Fibroblast of lung (primary cell): ENCODE measurements around the gene CREBRF.

ENCODE experiments used
- EZH2 ChIP-seq: IDR thresholded peaks from 2 replicates; pipeline ENCODE4 v1.5.1; 2012; ENCODE audit warnings: low read length, control low read depth, mild to moderate bottlenecking; ENCODE audit errors: missing control alignments
- TF ChIP-seq, protein P1 (sequence below), 2 donors: IDR thresholded peaks in 1 of 2; conservative IDR thresholded peaks in 1 of 2; 1 replicate in 1 of 2; 2 replicates in 1 of 2; pipeline ENCODE4 v1.5.1; 2011 to 2012; ENCODE audit warnings: low read length in 2 of 2, control low read depth in 1 of 2, inconsistent platforms in 1 of 2, low read depth in 1 of 2, mild to moderate bottlenecking in 1 of 2

DNA sequence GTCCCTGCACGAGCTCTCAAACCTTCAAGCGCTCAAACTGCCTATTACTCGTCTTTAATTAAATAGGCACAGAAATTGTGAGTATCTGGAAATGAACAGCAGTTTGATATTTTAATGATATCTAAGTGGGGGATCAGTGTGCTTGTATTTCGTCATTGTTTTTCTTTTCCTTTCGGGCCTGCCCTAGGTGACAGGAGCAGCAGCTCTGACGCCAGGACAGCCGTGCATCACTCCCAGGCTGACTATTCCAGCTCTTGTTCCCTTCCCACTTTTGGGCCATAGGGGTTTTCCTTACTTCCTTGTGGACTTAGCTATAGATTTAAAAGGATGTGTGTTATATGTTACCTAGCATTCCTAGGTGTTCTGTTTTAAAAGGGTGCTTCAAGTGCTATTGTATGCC lies 97.7 kb downstream of the CREBRF start:
- TF ChIP-seq EZH2, result no peak
- TF ChIP-seq, protein P1, sequence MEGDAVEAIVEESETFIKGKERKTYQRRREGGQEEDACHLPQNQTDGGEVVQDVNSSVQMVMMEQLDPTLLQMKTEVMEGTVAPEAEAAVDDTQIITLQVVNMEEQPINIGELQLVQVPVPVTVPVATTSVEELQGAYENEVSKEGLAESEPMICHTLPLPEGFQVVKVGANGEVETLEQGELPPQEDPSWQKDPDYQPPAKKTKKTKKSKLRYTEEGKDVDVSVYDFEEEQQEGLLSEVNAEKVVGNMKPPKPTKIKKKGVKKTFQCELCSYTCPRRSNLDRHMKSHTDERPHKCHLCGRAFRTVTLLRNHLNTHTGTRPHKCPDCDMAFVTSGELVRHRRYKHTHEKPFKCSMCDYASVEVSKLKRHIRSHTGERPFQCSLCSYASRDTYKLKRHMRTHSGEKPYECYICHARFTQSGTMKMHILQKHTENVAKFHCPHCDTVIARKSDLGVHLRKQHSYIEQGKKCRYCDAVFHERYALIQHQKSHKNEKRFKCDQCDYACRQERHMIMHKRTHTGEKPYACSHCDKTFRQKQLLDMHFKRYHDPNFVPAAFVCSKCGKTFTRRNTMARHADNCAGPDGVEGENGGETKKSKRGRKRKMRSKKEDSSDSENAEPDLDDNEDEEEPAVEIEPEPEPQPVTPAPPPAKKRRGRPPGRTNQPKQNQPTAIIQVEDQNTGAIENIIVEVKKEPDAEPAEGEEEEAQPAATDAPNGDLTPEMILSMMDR (conservative IDR thresholded peaks at IDR 0.05 in 1 of 2, IDR thresholded peaks at IDR 0.05 in 1 of 2; ENCODE audit: low read depth in 1 of 2, low read length in 2 of 2), result no peak
